Peyer's patch (tissue), 4 donors: ENCODE data around the gene FAM114A2. TPM values are rescaled to one million over a fixed set of nuclear protein-coding genes. Genes with fewer than 3 reads are reported as not detected.
A peak's percentile ranks its signal among the peaks of the same experiment; 100 is the strongest.

ENCODE experiments used
- DNase-seq, 3 donors: peaks; one replicate each; pipeline ENCODE4 v3.0.0-alpha.2; 2017 to 2019
- H3K27ac ChIP-seq, 4 donors: fragments of 200-600 bp; sonication (generic); one replicate each; pipeline ENCODE4 v1.5.1; 2016 to 2019
- H3K27me3 ChIP-seq, 2 donors: fragments of 200-600 bp; sonication (generic); one replicate each; pipeline ENCODE4 v1.5.1; 2019
- H3K36me3 ChIP-seq, 3 donors: fragments of 200-600 bp; sonication (generic); one replicate each; pipeline ENCODE4 v1.5.1; 2016 to 2019
- H3K4me1 ChIP-seq, 4 donors: fragments of 200-600 bp; sonication (generic); one replicate each; pipeline ENCODE4 v1.5.1; 2016 to 2019
- H3K4me3 ChIP-seq, 4 donors: fragments of 200-600 bp; sonication (generic); 1 replicate in 3 of 4; 2 replicates in 1 of 4; pipeline ENCODE4 v1.5.1; 2016 to 2019; ENCODE audit warnings: mild to moderate bottlenecking in 1 of 4
- H3K9me3 ChIP-seq, 4 donors: fragments of 200-600 bp; sonication (generic); one replicate each; pipeline ENCODE4 v1.5.1; 2016 to 2019; ENCODE audit warnings: mild to moderate bottlenecking in 1 of 4
- CTCF ChIP-seq, 6 experiments: fragments of 450-650 bp in 4 of 6; fragments of 200-600 bp in 2 of 6; sonication (generic) in 1 of 6; IDR thresholded peaks; one replicate each; pipeline ENCODE4 v1.5.1; 2017 to 2019; ENCODE audit warnings: antibody characterized with exemption in 6 of 6, mild to moderate bottlenecking in 3 of 6, moderate library complexity in 1 of 6
- POLR2A ChIP-seq, 2 donors: fragments of 450-650 bp; IDR thresholded peaks; one replicate each; pipeline ENCODE4 v1.5.1; 2017; ENCODE audit warnings: antibody characterized with exemption in 2 of 2, mild to moderate bottlenecking in 2 of 2, moderate library complexity in 2 of 2
- total RNA-seq, 4 donors: library from RNA; depleted of rRNA; stranded (reverse); fragments of >200 nt; gene quantifications; one replicate each; pipeline ENCODE4 v1.1.0, GENCODE V29; 2016

Gene FAM114A2
- 10 to 100 TPM; 10.2 to 39.3 (median 16.3) TPM for total RNA-seq

- peak within 1 kb of the TSS; percentile 83 to 94 (median 86) for H3K27ac ChIP-seq
- TF ChIP-seq CTCF (IDR thresholded peaks at IDR 0.05) = no peak
- TF ChIP-seq POLR2A (IDR thresholded peaks at IDR 0.05) = peak; percentile 80 to 83
- DNase-seq = peak; percentile 91 to 96 (median 94)
- no peaks in the 10 kb centered on the region for H3K9me3 ChIP-seq
- H3K4me1 ChIP-seq = peaks cover 0 to 12% (median 9%) of the 10 kb centered on the region in 4 donors
- no peaks in the 10 kb centered on the region for H3K27me3 ChIP-seq
- no peaks in the 10 kb centered on the region for H3K36me3 ChIP-seq
- peak within 1 kb of the TSS; percentile 62 to 87 (median 64) for H3K4me3 ChIP-seq
Observed at GRCh38 chr5:154038707-154039457, at the start of gene FAM114A2, which contains the start of gene MFAP3. TSS of gene FAM114A2 (minus strand) at chr5:154038910. CDS start at chr5:154034953, 3,957 bp downstream. TSS of gene MFAP3 (plus strand) at chr5:154038967. CDS start at chr5:154049723, 10,756 bp downstream.

GRCh38 chr5:154087260-154087659 is 48.5 kb upstream of the FAM114A2 start:
- DNase-seq = no peak
- Histone ChIP-seq H3K27me3 (no peaks in the 10 kb centered on the region), H3K27ac (no peak overlapping the region), H3K4me3 (no peak overlapping the region), H3K36me3 (no peaks in the 10 kb centered on the region), H3K4me1 (no peaks in the 10 kb centered on the region), H3K9me3 (no peaks in the 10 kb centered on the region)
- TF ChIP-seq CTCF (IDR thresholded peaks at IDR 0.05) (no peak), POLR2A (IDR thresholded peaks at IDR 0.05) (no peak)

DNA sequence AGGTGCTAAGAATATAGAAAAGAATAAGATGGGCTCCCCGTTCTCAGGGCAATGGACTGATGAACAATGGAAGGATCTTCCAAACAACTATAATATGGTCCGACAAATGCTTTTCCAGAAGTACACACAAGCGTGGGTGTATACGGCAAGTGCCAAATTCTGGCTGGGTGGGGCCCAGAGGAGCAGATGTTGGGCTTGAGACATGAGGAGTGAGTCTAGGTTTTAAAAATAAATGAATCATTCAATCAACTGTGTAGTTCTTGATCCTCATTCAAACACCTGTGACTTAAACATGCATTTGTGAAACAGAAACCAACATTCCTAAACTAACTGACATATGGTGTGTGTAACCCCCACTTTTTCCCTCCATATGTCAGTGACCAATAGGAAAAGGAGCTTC is 47.9 kb upstream of the FAM114A2 start:
- TF ChIP-seq POLR2A (IDR thresholded peaks at IDR 0.05) (no peak), CTCF (IDR thresholded peaks at IDR 0.05) (no peak)
- no peak for DNase-seq

DNA sequence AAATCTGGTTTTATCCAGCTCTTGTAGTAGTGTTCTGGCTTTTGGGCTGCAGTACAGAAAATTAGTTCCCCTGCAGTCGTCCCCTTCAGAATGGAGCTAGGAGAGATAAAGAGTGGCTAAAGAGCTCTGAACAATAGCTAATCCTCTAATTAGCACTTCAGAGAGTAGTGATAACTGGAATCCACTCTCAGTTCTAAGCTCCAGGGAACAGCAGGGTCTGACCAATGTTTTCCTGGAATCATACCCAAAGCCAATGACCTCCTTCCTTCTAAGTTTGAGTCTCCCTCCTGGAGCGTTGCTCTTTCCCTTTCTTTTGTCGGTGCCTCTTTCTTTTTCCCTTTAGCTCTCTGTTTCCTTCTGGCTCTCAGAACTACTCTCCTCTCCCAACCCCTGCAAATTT is 47.4 kb upstream of the FAM114A2 start:
- Histone ChIP-seq H3K27me3 (no peaks in the 10 kb centered on the region), H3K4me3 (no peak overlapping the region), H3K36me3 (no peaks in the 10 kb centered on the region), H3K27ac (no peak overlapping the region), H3K9me3 (no peaks in the 10 kb centered on the region), H3K4me1 (no peaks in the 10 kb centered on the region)
- no peak for DNase-seq
- TF ChIP-seq POLR2A (IDR thresholded peaks at IDR 0.05) (no peak), CTCF (IDR thresholded peaks at IDR 0.05) (no peak)

More for the DNA sequence above, 47.9 kb upstream of the FAM114A2 start:
- Histone ChIP-seq H3K4me3 (no peak overlapping the region), H3K27ac (no peak overlapping the region), H3K27me3 (no peaks in the 10 kb centered on the region), H3K36me3 (no peaks in the 10 kb centered on the region), H3K9me3 (no peaks in the 10 kb centered on the region), H3K4me1 (no peaks in the 10 kb centered on the region)

- TF ChIP-seq POLR2A (IDR thresholded peaks at IDR 0.05) (no peak), CTCF (IDR thresholded peaks at IDR 0.05) (no peak)
- no peak overlapping the region for H3K27ac ChIP-seq
Observed at GRCh38 chr5:154084062-154084639, 45.4 kb upstream of the FAM114A2 start.

More at GRCh38 chr5:154084062-154084639, 45.4 kb upstream of the FAM114A2 start:
- Histone ChIP-seq H3K4me3 (no peak overlapping the region), H3K27me3 (no peaks in the 10 kb centered on the region), H3K36me3 (no peaks in the 10 kb centered on the region), H3K4me1 (no peaks in the 10 kb centered on the region), H3K9me3 (no peaks in the 10 kb centered on the region)
- DNase-seq = no peak
